IPS-NIHi11 (cell line): ENCODE results near the gene KLK3.

Source experiments
- DNase-seq: peaks from one replicate; pipeline ENCODE4 v3.0.0; 2012; ENCODE audit warnings: mixed read lengths, low spot score

Gene KLK3

DNA sequence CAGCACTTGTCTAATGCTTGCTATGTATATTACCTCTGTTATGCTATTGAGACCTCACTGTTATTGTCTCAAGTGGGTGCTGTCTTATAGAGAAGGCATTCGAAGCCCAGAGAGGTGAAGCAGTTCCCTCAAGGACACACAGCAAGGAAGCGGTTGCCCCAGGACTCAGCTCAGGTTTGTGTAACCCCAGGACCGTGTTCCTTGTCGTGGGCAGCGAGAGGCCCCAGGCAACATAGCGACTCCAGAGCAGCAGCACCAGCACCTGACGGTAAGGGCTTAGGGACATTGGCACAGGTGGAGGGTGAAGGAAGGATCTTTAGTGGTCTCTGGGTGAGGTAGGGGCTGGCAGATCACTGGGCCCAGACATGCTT lies 23.7 kb upstream of the KLK3 start:
- DNase-seq, result no peak

DNA sequence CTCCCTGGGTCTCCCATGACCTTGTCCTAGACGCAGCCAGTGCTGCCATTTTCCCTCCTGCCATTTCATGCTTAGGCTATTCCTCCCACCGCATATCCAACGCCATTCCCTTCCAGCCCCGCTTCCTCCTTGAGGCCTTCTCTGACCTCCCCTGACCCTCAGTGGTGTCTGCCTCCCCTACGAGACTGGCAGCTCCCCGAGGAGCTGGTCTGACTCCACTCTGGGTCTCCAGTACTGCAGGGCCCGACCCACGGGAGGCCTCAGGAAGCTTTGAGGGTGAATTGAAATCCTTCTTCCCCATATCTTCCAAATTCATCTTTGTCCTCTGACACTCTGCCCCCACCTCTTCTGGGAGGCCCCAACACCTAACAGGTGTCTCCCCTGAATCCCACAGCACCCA lies 22.0 kb upstream of the KLK3 start:
- DNase-seq, result no peak

DNA sequence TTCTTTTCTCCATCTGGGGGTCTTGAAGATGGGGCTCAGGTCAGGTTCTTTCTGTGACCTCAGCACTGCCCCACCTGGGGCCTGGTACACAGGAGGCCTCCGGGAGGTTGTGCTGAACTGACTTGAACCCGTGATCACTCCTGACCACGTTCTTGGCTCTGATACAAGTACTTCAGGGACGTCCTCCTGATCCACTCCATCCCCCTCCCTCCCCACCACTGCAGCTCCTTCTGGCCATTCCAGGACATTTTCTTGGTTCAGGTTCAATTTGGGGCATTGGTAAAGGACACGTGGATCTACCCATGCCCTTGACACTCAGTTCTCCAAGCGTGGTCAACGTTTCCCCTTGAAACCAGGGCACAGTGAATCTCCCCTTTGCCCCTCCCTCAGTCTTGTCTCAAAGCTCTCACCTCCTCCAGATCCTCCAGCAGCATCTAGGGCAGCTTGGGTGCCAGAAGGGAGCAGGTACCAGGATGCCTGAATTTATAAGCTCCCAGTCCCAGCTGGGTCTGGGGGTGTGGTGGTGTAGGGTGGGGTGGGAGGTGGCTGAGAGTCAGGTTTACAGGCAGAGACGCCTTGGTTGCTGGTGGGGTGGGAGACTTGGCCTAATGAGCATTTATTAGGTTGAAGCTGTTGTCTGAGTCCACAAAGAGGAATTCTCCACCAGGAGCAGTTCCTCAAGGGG lies 21.5 kb upstream of the KLK3 start, which contains the start of gene KLK15:
KLK15 (minus strand) TSS at position 458 of the 685 bp plus-strand sequence. CDS start 2,082 bp downstream, outside the sequence.
- no peak for DNase-seq

DNA sequence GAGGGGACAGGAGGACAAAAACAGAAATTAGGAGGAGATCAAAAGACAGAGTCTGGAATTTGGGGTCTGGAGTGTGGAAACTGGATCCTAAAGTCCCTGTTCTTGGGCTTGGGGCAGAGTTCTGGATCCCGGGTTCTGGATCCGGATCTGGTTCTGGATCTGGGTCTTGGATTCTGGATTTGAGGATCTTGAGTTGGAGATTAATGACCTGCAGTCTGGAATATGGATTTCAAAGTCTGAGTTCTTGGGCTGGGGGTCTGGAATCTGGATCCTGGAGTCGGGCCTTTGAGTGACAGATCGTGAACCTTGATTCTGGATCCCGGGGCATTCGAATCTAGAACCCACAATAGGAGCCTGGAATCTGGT lies 20.9 kb upstream of the KLK3 start:
- no peak for DNase-seq

DNA sequence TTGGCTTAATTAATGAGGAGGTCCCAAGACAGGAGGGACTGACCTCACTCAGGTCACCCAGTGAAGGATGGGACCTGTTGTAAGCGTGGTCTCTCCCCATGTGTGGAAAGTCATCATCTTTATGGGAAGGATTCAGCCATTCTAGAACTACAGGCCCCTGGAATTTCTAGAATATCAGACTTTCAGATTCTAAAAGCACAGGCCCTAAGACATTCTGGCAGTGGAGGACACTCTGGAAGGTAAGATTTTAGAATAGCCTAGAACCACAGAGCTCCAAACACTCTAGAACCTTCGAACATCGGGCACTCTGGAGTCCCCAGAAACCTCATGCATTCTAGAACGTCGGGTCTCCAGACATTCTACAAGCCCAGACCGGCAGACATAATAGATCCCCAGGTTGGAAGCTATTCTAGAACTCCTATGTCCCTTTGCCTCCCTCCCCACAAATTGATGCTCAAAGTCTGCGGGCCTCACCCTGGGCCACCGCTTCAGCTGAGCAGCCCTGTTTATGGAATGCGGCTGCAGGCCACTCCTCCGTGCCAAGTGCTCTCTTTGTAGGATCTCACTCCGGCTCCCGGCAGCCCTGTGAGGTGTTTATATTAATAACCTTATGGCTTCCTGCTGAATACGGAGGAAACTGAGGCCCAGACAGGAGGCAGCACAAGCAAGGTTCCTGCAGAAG lies 19.5 kb upstream of the KLK3 start:
- no peak for DNase-seq

DNA sequence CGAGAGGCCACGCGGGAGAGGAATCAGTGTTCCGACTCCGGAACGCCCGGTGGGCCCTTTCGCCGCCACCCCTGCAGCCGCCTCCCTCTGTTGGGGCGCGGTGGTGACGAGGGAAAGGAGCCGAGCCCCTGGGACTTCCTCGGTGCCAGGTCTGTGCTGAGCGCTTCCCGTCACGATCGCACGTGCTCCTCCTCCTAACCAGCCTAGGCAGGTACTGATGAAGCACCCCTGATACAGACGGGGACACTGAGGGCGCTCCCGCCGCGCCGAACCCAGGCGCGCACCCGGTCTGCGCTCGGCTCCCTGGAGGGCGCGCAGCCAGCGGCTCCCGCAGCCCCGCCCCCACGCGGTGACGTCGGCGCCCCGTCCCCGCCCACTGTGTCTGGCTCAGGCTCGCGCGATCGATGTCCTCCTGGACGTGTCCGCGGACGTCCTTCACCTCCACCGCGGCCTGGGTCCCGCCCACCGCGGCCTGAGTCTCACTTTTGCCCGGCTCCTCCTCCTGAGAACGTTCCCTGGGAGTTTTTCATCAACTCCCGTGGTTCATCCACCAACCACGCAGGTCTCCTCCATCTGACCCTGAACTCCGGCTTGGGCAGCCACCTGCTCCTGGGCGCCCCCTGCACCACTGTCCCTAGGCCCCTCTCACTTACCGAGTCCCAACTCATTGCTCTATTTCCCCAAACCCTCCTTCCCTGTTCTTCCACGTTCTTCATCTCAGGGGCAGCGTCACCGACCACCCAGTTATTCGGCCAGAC lies 18.8 kb upstream of the KLK3 start:
- DNase-seq, result peak; percentile 96

DNA sequence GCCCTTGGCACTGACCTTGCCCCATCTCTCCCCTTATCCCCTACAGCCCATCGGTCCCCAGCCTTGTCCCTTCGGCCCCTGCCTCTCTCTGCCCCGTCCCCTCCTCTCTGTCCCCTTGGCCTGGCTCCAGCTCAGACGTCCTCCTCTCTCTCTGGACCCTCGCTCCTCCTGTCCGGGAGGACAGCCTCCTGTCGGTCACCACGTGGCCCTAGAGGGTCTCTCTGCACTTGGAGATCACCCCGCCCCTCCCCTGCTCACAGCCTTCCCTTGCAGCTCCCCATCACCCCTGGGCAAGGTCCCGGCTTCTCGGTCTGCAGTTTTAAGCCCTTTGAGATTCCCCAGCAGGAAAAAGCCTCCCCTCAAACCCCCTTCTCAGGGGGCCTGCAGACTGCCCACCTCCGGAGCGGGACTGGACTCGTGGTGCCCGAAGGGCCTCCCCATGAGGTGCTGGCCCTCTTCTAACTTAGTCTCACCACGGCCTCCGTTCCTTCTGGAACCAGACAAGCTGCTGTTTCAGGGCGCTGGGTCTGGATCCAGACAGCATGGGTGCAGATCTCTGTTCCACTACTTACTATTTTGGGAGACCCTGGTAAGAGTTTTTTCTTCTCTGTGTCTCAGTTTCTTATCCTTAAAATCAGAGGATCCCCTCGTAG lies 18.0 kb upstream of the KLK3 start:
- no peak for DNase-seq

DNA sequence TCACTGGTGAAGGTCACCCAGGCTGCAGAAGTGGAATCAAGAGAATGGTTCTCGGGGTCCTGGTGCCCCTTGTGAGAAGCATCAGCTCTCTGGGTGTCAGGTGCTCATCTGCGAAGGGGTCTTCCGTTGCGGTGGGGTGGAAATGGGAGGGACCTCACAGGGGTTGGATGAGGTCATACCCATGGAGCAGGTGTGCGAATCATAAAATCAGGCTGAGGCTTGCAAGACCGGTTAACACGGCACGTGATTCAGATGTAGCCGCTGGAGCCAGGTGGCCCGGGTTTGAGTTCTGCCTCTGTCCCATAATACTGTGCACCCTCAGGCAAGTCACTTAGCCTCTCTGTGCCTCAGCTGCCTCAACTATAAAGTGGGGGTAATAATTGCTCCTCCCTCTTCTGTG lies 17.4 kb upstream of the KLK3 start:
- no peak for DNase-seq

DNA sequence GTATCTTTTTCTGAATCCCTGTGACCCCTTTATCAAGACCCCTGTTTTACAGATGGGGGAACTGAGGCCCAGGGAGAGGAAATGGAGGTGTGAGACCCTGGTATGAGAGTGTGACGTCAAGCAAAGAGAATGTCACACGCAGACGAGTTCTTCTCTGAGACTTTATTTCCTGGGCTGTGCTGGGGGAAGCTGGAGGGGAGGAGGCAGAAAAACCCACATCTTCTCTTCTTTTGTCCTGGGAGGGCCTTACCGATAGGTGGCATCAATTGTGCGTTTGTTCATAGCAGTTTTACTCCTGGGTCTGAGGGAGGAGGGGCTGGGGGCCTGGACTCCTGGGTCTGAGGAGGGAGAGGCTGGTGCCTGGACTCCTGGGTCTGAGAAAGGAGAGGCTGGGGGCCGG lies 16.5 kb upstream of the KLK3 start:
- DNase-seq, result peak; percentile 64

DNA sequence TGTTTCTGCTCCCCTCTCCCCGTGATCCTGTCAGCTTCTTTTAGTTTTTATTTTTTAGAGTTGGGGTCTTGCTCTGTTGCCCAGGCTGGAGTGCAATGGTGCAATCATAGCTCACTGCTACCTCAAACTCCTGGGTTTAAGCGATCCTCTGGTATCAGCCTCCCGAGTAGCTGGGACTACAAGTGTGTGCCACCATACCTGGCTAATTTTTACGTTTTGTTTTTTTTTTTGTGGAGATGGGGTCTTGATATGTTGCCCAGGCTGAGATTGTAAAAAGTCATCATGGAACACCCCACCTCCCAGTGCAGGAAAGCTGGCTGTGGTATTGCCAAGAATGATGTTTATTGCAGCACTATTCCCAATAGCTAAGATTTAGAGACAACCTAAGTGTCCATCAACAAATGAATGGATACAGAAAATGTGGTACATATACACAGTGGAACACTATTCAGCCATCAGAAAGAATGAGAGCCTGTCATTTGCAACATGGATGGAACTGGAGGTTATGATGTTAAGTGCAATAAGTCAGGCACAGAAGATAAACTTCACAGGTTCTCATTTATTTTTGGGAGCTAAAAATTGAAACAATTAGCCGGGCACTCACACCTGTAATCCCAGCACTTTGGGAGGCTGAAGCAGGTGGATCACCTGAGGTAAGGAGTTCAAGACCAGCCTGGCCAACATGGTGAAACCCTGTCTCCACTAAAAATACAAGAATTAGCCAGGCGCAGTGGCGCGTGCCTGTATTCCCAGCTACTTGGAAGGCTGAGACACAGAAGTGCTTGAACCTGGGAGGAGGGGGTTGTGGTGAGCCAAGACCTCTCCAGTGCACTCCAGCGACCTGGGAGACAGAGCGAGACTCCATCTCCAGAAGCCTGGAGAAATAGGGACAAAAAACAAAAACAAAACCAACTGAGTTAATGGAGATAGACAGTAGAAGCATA lies 14.7 kb upstream of the KLK3 start:
- no peak for DNase-seq

DNA sequence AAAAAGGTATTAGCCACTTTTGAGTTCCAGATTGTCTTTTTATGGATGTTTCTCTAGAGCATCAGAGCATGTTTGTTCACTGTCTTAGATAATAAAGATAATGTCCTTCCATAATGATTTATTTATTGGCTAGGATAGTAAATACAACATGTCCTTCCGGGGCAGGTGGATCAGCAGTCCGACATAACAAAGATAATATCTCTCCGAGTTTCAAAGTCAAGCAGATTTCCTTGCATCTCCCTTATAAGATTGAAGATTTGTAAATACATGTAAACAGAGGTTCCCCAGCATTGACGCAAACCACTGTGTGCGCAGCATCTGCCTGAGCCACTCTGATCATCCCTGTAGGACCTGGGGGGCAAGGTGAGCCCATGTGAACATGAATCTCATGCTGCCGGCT lies 12.6 kb upstream of the KLK3 start:
- no peak for DNase-seq

DNA sequence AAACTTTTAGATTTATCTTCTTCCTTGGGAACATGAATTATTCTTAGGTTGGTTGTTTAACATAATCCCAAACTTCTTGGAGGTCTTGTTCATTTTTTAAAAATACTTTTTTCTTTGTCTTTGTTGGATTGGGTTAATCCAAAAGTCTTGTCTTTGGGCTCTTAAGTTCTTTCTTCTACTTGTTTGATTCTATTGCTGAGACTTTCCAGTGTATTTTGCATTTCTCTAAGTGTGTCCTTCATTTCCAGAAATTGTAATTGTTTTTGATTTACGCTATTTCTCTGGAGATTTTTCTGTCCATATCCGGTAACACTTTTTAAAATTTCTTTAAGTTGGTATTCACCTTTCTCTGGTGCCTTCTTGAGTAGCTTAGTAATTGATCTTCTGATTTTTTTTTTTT lies 11.5 kb upstream of the KLK3 start:
- no peak for DNase-seq

DNA sequence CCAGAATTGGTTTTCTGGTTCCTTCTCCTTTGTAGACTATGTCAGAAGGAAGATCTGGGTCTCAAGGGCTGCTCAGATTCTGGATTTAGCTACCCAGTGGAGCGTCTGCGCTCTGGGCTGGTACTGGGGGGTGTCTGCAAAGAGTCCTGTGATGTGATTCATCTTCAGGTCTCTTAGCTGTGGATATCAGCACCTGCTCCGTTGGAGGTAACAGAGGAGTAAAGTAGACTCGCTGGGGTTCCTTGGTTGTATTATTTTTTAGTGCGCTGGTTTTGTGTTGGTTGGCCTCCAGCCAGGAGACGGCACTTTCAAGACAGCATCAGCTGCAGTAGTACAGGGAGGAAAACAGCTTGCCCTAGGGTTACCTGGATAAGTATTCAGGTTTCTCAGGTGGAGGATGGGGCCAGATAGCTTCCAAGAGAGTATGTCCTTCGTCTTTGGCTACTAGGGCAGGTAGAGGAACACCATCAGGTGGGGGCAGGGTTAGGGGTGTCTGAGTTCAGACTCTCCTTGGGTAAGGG lies 11.0 kb upstream of the KLK3 start:
- no peak for DNase-seq

DNA sequence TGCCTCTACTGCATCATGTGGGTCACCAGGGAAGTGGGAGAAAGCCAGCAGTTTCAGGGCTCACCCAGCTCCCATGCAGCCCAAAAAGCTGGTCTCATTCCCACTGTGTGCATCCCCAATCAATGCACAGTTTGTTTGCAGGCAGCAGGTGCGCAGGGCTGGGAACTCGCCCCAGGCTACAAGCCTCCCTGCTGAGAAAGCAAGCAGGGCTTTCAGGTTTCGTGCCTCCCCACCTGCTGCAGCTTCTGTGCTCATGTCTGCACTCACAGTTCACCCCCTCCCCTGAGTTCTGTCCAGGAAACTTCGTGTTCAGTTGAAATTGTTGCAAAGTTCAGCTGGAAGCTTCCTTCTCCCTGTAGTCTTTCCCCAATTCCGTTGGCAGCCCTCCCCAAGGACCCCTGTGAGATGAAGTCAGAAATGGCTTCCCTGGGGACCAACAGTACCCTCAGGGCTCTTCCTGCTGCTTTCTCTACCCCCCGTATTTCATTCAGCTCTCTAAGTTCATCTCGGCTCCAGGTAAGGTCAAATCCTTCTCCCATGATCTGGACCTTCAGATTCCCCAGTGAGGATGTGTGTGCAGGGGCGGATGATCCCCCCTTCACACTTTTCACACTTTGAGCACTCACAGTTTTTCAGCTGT lies 10.3 kb upstream of the KLK3 start:
- DNase-seq, result no peak

DNA sequence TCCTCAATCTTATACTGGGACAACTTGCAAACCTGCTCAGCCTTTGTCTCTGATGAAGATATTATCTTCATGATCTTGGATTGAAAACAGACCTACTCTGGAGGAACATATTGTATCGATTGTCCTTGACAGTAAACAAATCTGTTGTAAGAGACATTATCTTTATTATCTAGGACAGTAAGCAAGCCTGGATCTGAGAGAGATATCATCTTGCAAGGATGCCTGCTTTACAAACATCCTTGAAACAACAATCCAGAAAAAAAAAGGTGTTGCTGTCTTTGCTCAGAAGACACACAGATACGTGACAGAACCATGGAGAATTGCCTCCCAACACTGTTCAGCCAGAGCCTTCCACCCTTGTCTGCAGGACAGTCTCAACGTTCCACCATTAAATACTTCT lies 4.0 kb upstream of the KLK3 start:
- no peak for DNase-seq

DNA sequence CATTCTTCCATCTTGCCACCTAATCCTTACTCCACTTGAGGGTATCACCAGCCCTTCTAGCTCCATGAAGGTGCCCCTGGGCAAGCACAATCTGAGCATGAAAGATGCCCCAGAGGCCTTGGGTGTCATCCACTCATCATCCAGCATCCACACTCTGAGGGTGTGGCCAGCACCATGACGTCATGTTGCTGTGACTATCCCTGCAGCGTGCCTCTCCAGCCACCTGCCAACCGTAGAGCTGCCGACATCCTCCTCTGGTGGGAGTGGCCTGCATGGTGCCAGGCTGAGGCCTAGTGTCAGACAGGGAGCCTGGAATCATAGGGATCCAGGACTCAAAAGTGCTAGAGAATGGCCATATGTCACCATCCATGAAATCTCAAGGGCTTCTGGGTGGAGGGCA lies 3.1 kb upstream of the KLK3 start:
- DNase-seq, result no peak

DNA sequence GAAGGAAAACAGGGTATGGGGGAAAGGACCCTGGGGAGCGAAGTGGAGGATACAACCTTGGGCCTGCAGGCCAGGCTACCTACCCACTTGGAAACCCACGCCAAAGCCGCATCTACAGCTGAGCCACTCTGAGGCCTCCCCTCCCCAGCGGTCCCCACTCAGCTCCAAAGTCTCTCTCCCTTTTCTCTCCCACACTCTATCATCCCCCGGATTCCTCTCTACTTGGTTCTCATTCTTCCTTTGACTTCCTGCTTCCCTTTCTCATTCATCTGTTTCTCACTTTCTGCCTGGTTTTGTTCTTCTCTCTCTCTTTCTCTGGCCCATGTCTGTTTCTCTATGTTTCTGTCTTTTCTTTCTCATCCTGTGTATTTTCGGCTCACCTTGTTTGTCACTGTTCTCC lies 2.7 kb downstream of the KLK3 start:
- no peak for DNase-seq

DNA sequence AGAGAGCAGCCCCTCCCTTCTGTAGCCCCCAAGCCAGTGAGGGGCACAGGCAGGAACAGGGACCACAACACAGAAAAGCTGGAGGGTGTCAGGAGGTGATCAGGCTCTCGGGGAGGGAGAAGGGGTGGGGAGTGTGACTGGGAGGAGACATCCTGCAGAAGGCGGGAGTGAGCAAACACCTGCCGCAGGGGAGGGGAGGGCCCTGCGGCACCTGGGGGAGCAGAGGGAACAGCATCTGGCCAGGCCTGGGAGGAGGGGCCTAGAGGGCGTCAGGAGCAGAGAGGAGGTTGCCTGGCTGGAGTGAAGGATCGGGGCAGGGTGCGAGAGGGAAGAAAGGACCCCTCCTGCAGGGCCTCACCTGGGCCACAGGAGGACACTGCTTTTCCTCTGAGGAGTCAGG lies 4.2 kb downstream of the KLK3 start:
- peak; percentile 48 for DNase-seq

DNA sequence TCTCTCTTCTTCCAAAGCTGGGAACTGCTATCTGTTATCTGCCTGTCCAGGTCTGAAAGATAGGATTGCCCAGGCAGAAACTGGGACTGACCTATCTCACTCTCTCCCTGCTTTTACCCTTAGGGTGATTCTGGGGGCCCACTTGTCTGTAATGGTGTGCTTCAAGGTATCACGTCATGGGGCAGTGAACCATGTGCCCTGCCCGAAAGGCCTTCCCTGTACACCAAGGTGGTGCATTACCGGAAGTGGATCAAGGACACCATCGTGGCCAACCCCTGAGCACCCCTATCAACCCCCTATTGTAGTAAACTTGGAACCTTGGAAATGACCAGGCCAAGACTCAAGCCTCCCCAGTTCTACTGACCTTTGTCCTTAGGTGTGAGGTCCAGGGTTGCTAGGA lies 5.1 kb downstream of the KLK3 start:
- no peak for DNase-seq

DNA sequence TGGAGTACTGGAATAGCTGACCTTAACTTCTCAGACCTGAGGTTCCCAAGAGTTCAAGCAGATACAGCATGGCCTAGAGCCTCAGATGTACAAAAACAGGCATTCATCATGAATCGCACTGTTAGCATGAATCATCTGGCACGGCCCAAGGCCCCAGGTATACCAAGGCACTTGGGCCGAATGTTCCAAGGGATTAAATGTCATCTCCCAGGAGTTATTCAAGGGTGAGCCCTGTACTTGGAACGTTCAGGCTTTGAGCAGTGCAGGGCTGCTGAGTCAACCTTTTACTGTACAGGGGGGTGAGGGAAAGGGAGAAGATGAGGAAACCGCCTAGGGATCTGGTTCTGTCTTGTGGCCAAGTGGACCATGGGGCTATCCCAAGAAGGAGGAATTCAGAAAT lies 6.3 kb downstream of the KLK3 start:
- DNase-seq, result no peak
